GM11168 (cell line): Measurements from ENCODE around the gene EVX1.

Experiments
- in situ Hi-C: fragments of 300-500 bp; cut with MboI; formaldehyde crosslinking; loops from one replicate; pipeline ENCODE4 v1.12.0; 2022; ENCODE audit warnings: low sequenced_read_pairs; ENCODE audit not compliant: unreplicated experiment

The EVX1 gene

GRCh38 chr7:27221201-27221797 lies 21.3 kb upstream of the EVX1 start:
- in situ Hi-C loops, result loop anchor here (25.0 kb wide), 2 partner anchors 366 to 566 kb away; no protein-coding TSS in a partner anchor

GRCh38 chr7:27223941-27224575 lies 18.5 kb upstream of the EVX1 start:
- in situ Hi-C loops, result loop anchor here (25.0 kb wide), 2 partner anchors 363 to 563 kb away; no protein-coding TSS in a partner anchor

DNA sequence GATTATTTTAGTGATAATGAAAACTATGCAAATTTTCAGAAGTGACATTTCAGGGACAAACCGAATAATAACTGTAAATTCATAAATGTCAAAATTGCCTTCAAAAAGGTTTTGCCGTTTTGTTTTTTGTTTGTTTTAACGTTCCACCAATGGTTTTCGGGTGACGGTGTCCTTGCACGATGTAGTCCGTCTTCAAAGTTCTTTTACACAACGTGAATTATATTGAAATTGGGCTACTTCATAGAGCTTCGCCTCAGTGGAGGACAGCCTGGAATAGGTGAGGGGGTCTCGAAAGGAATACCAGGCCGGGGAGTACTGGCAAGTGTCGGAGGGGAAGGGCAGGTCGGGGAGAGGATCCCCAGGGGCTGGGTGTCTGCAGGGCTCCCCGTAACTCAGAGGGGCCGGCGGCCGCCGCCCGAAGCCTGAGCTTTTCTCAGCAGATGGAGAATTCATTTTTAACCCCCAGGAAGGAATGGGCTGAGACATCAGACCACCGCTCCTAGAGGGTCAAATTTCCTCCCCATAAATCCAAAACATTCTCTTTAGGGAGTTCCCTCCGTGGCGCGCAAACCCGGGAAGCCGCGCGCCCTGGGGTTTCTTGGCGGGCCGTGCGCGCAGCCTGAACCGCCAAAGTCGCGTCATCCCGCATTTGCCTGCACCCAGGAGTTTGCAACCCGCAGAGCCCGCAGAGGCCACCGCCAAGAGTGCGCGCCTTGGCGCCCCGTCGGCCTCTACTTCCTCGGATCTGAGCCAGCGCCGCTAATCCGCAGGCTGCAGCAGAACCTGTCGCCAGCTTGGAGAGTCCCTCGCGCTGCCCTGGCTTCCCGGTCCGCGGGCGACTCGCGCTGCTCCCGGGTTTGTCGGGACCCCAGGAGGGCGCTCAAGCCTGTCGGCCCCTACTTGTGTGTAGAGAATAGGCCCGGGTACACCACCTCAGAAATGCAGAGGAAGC lies 17.3 kb upstream of the EVX1 start:
- in situ Hi-C loops, result loop anchor here (25.0 kb wide), 2 partner anchors 362 to 562 kb away; no protein-coding TSS in a partner anchor

DNA sequence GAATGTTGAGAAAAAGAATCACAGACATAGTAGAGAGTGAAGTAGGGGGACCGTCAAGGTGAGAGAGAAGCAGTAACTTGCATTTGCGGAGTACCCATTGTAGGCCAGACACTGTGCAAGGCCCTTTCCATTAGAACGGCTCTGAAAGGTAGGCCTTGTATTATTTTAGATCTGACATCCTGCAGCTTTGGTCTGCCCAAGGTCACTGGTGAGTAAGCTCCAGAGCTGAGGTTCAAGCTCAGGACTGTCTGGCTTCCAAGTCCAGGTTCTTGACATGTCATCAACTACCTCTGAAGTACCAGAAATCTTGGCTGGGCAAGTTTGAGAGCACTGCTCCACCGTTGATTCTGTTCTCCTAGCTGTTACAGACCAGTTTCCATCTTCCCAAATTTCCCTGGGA lies 13.2 kb upstream of the EVX1 start:
- in situ Hi-C loops, result no loop called here

- in situ Hi-C loops, result no loop called here
Observed at GRCh38 chr7:27235387-27236311, 7.0 kb upstream of the EVX1 start.

DNA sequence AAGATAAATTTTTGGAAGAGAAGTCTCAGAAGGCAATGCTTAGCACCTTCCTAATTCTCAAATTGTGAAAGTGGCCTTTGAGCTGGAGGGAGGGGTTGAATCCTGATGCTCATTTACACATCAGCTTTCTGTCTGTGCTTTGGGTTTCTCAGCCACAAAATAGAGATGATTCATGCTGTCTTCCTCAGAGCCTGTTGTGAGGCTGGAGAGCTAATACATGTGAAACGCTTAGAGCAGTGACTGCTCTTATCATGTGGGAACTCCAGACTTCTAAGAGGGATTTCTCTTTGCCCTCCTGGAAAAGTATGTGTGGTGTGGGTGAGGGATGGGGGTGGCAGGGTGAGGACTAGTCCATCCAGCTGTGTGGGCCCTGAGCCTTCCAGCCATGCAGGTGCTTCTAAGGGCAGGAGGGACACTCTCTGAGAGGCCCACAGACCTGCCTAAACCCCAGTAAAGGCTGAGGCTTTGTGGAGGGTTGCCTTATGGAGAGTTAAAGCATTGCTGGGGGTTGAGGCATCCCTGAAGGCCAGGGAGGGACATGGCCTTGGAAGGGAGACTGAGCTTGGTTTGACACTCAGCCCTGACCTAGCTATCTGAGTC lies 4.8 kb upstream of the EVX1 start:
- in situ Hi-C loops, result no loop called here

DNA sequence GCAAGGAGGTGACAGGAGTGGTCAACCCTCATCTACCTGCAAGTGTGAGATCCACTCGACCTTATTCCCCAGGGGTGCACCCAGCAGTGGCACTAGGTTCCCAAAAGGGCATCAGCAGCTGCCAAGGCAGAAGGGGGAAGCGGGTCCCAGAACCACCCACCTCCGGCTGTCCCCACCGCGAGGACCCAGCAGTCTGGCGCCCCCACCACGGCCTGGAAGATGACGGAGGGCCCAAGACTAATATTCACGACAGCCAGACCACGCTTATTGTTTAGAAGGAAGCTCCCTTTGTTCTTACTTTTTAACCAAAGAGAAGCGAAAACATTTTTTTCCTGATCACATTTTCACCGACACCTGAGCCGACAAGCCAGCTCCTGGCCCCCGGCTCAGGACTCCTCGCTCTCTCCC lies 3.6 kb upstream of the EVX1 start:
- in situ Hi-C loops, result no loop called here

DNA sequence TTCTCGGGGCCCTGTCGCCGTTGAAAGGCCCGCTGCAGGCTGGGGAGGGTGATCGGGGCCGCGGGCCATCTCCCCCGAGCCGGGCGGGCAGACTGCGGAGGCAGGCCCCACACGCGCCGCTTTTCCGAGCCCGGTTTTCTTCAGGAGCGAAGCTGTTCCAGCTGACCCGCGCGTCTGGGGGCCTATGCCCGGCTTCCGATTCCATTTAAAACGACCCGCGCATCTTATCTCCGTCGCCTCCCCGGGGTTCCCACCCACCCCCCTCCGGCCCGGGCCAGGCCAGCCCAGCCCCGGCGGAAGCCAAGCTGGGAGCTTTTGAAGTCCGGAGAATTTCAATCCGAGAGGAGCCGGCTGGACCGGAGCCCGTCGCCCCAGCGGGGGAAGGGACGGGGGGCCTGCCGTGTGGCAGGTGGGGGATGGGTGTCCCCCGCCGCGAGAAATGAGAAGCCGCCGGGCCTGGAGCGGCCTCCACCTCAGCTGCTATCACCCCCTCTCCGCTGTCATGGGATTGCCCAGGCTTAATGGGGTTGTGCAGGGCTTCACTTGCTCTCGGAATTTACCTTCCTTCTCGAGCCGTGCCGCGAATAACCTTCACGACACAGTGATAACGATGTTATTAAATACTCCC lies 3.1 kb upstream of the EVX1 start:
- in situ Hi-C loops, result no loop called here

DNA sequence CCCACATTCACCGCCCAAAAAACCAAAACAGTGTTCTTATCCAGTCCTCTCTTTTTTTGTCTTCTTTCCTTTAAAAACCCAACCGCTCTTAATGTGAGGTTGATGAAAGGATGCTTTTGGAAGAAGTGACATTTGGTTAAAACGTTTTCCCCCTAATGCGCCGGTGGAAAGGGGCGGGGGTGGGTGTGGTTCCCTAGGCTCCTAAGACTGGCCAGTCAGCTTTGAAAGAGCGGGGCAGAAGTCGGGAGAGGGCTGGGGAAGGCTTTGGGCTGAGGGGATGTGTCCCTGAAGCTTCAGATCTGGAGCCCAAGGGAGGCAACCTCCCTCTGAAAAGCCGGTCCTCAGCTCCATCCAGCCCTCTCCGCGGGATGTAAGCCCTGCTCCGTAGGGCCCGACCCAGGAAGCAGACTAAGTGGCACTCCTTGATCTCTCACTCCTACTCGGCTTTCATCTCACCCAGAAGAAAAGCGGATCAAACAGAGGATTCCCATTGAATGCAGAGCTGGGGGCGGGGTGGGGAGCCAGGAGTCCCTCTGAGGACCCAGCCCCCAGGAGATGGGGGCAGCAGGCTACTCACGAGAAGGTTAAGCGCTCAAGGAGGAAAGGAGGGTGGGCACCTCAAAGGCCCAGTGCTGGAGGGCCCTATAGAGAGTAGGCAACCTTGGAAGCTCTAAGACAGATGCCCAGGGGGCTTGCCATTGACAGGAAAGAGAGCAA lies 2.4 kb upstream of the EVX1 start:
- in situ Hi-C loops, result no loop called here

GRCh38 chr7:27241189-27242056 lies 1.2 kb upstream of the EVX1 start:
- in situ Hi-C loops, result no loop called here

DNA sequence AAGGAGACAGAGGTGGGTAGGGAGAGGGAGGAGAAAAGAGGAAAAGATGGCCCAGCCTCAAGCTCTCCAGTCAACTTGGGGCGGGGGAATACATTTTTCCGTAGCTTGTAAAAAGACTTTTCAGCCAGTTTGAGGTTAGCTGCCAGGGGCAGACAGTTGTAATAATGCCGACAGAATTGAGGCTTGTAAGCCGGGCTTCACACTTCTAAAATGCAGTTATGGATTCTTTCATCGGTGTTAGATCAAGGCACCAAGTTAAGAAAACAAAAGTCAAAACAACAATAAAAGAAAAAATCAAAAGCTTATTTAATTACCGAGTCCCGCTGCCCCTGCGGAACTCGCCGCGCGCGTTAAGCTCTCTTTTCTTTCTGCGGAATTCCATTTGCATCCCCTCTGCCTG lies 448 bp upstream of the EVX1 start:
- in situ Hi-C loops, result no loop called here

GRCh38 chr7:27243340-27244163 lies 950 bp downstream of the EVX1 start:
- in situ Hi-C loops, result no loop called here

DNA sequence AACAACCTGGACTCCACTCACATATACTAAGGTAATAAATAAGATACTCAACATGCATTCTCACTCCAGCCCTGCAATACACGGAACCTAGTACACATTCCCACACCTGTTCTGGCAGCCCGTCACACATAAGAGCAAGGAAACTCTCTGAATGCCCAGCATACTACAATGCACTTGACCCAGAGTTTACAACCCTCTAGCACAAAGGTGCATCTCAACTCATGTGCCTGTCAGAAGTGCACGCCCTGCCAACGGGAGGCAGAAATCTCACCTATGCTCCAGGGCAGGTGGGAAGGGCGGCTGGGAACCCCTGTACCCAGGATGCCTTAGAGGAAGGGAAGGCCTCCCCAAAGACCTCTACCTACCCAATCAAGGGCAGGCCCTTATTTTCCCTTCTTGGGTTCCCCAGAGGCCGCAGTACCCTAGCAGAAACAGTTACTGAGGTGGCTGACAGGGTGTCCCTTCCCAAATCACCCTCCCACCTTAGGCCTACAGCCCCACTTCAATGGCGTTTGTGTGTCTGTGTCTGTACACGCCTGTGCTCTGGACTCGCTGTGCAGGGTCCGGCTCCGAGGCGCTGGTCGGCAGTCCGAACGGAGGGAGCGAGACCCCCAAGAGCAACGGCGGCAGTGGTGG lies 2.0 kb downstream of the EVX1 start:
- in situ Hi-C loops, result no loop called here

DNA sequence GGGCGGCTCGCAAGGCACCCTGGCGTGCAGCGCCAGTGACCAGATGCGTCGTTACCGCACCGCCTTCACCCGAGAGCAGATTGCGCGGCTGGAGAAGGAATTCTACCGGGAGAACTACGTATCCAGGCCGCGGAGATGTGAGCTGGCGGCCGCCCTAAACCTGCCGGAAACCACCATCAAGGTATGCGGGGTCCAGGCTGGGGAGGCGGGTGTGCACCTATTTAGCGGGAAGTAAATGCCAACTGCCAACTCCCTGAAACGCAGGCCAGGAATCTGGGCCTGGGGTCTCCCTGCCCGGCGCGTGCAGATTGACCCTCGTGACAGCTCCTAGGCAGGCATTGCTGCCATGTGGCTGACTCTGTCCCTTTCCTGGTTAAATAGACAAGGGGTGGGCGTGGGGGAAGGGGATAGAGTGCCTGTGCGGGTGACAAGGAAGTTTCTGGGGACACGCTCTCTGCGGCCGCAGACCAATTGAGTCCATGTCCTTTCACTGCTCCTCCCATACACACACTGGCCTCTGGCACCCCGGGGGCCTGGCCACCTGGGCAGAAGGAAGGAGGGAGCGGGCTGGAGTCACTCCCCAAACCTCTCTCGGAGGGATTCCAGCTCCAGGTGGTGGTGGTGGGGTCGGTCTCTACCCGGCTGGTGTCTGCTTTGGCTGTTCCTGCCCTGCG lies 2.7 kb downstream of the EVX1 start:
- in situ Hi-C loops, result no loop called here

DNA sequence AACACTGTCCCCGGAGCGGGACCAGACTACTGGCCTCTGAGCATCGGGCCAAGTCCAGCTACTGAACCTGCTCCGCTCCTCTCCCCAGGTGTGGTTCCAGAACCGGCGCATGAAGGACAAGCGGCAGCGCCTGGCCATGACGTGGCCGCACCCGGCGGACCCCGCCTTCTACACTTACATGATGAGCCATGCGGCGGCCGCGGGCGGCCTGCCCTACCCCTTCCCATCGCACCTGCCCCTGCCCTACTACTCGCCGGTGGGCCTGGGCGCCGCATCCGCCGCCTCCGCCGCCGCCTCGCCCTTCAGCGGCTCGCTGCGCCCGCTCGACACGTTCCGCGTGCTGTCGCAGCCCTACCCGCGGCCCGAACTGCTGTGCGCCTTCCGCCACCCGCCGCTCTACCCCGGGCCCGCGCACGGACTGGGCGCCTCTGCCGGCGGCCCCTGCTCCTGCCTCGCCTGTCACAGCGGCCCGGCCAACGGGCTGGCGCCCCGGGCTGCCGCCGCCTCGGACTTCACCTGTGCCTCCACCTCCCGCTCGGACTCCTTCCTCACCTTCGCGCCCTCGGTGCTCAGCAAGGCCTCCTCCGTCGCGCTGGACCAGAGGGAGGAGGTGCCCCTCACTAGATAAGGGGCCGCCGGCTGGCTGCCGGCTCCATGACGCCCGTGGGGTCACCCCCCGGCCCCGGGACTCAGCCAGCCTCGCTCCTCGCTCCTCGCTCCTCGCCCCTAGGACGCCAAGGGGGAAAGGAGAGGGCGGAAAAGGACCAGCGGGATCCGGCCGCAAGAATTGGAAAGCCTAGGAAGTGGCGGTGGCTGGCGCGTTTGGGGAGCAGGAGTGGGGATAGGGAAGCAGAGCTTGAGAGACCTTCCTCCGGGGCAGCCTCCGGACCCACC lies 3.4 kb downstream of the EVX1 start:
- in situ Hi-C loops, result no loop called here
